HG02759 (cell line): ENCODE measurements around the gene DYNLRB2.

Experiments used
- ATAC-seq: cut with Tn5 transposase; IDR thresholded peaks from one replicate; pipeline ENCODE4 v1.9.1; 2021; ENCODE audit warnings: mild to moderate bottlenecking, moderate library complexity; ENCODE audit not compliant: unreplicated experiment

Gene DYNLRB2

GRCh38 chr16:80540516-80541305 lies at the start of gene DYNLRB2:
Gene DYNLRB2 (plus strand): TSS chr16:80540993. CDS start chr16:80541077, 84 bp downstream.
- peak; percentile 99 for ATAC-seq

GRCh38 chr16:80500116-80500859 lies 40.5 kb upstream of the DYNLRB2 start:
- ATAC-seq = no peak

GRCh38 chr16:80500961-80501525 lies 39.8 kb upstream of the DYNLRB2 start:
- ATAC-seq = no peak

GRCh38 chr16:80503107-80503506 lies 37.7 kb upstream of the DYNLRB2 start:
- ATAC-seq = no peak

GRCh38 chr16:80507538-80507937 lies 33.3 kb upstream of the DYNLRB2 start:
- ATAC-seq = no peak

- ATAC-seq = no peak
These were observed 30.9 kb upstream of the DYNLRB2 start for GRCh38 chr16:80509872-80510271.

GRCh38 chr16:80511824-80512592 lies 28.8 kb upstream of the DYNLRB2 start:
- no peak for ATAC-seq

- no peak for ATAC-seq
These were observed 28.3 kb upstream of the DYNLRB2 start for GRCh38 chr16:80512593-80512853.

- no peak for ATAC-seq
These were observed 25.4 kb upstream of the DYNLRB2 start for GRCh38 chr16:80515374-80515773.

GRCh38 chr16:80517846-80518245 lies 22.9 kb upstream of the DYNLRB2 start:
- no peak for ATAC-seq

- ATAC-seq = no peak
These were observed 22.4 kb upstream of the DYNLRB2 start for GRCh38 chr16:80518436-80518835.

- no peak for ATAC-seq
These were observed 21.6 kb upstream of the DYNLRB2 start for GRCh38 chr16:80519189-80519588.

- no peak for ATAC-seq
These were observed 15.4 kb upstream of the DYNLRB2 start for GRCh38 chr16:80525420-80525819.

- ATAC-seq = no peak
These were observed 14.3 kb upstream of the DYNLRB2 start for GRCh38 chr16:80526418-80527061.

- no peak for ATAC-seq
These were observed 13.5 kb upstream of the DYNLRB2 start for GRCh38 chr16:80527297-80527696.

GRCh38 chr16:80530479-80530878 lies 10.3 kb upstream of the DYNLRB2 start:
- no peak for ATAC-seq

GRCh38 chr16:80536238-80536637 lies 4.6 kb upstream of the DYNLRB2 start:
- ATAC-seq = no peak

GRCh38 chr16:80541306-80541694 lies 507 bp downstream of the DYNLRB2 start:
- no peak for ATAC-seq

- ATAC-seq = no peak
These were observed 2.4 kb downstream of the DYNLRB2 start for GRCh38 chr16:80543162-80543561.

- no peak for ATAC-seq
These were observed 3.5 kb downstream of the DYNLRB2 start for GRCh38 chr16:80544326-80544725.

GRCh38 chr16:80546249-80546648 lies 5.5 kb downstream of the DYNLRB2 start:
- ATAC-seq = no peak
